ENCODE results near the gene ALCAM.

DNA sequence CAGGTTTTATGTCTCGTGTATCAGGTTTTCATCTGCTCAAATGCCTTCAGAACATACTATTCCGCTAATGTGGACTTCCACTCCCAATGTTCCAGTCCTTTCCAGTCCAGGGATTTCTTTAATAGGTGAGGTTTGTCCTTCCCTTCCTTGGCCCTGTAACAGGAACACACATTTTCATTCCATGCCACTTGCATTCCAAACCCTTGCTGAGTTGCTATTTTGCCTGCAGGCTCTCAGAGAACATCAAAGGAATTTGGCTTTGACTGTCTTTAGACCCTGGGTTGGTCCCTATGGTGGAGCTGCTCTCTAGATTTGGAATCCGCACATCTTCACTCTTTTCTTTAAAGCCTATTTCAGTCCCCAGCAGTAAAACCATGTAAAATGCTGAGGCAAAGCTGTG lies 12.3 kb upstream of the ALCAM start:
- TF ChIP-seq, protein P1, sequence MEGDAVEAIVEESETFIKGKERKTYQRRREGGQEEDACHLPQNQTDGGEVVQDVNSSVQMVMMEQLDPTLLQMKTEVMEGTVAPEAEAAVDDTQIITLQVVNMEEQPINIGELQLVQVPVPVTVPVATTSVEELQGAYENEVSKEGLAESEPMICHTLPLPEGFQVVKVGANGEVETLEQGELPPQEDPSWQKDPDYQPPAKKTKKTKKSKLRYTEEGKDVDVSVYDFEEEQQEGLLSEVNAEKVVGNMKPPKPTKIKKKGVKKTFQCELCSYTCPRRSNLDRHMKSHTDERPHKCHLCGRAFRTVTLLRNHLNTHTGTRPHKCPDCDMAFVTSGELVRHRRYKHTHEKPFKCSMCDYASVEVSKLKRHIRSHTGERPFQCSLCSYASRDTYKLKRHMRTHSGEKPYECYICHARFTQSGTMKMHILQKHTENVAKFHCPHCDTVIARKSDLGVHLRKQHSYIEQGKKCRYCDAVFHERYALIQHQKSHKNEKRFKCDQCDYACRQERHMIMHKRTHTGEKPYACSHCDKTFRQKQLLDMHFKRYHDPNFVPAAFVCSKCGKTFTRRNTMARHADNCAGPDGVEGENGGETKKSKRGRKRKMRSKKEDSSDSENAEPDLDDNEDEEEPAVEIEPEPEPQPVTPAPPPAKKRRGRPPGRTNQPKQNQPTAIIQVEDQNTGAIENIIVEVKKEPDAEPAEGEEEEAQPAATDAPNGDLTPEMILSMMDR (tag by site-specific recombination; IDR thresholded peaks at IDR 0.05) = no peak
- TF ChIP-seq REPIN1 (tag by site-specific recombination; IDR thresholded peaks at IDR 0.05; ENCODE audit: low read depth) = no peak
- no peak for TF ChIP-seq ZNF274 (IDR thresholded peaks at IDR 0.05; ENCODE audit: low read length)
- no peak for TF ChIP-seq ZNF274 (tag by site-specific recombination; IDR thresholded peaks at IDR 0.05; ENCODE audit: borderline replicate concordance)
- TF ChIP-seq, protein P2, sequence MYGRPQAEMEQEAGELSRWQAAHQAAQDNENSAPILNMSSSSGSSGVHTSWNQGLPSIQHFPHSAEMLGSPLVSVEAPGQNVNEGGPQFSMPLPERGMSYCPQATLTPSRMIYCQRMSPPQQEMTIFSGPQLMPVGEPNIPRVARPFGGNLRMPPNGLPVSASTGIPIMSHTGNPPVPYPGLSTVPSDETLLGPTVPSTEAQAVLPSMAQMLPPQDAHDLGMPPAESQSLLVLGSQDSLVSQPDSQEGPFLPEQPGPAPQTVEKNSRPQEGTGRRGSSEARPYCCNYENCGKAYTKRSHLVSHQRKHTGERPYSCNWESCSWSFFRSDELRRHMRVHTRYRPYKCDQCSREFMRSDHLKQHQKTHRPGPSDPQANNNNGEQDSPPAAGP (tag by site-specific recombination; IDR thresholded peaks at IDR 0.05) = no peak
- no peak for TF ChIP-seq GLI2 (tag by site-specific recombination; IDR thresholded peaks at IDR 0.05; ENCODE audit: borderline replicate concordance, low read depth)
- no peak for TF ChIP-seq ZFP41 (tag by site-specific recombination; IDR thresholded peaks at IDR 0.05; ENCODE audit: borderline replicate concordance)
- TF ChIP-seq HOXA7 (CRISPR knock-in tag; IDR thresholded peaks at IDR 0.05; ENCODE audit: borderline replicate concordance) = no peak

All from HEK293 (cell line).